SU-DHL-6 (cell line): Measurements from ENCODE around the gene FBXL15.

ENCODE experiments used
- EZH2phosphoT487 ChIP-seq: fragments of 200-600 bp; sonication (generic), shearing (Covaris generic); conservative IDR thresholded peaks from 2 replicates; pipeline ENCODE4 v1.6.1; 2018; ENCODE audit warnings: mild to moderate bottlenecking, antibody characterized with exemption, low read length, moderate library complexity, mixed read lengths
- TF ChIP-seq, protein P1 (sequence below): fragments of 200-600 bp; sonication (generic); IDR thresholded peaks from one replicate; pipeline ENCODE4 v1.5.1; 2017; ENCODE audit warnings: antibody characterized with exemption, mild to moderate bottlenecking, low read length, moderate library complexity; ENCODE audit not compliant: insufficient read depth, poor library complexity, severe bottlenecking

DNA sequence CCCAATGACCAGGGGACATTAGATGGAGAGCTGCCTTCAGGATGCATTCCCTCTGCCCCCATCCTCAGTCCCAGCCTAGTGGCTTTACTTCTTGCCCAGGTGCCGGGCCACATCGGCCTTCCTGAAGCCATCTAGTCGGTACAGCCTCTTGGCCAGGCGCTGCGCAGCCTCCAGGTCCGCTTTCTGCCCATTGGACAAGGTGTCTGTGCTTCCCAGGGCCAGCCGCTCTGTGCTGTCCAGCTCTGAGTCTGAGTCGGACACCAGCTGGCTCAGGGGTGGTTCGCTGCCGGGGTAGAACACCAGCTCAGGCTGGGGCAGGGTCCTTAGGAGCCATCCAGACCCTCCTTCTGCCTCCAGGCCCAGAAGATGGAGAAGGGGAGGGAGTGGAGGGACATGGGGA, 8.3 kb upstream of the FBXL15 start:
- TF ChIP-seq, protein P1, sequence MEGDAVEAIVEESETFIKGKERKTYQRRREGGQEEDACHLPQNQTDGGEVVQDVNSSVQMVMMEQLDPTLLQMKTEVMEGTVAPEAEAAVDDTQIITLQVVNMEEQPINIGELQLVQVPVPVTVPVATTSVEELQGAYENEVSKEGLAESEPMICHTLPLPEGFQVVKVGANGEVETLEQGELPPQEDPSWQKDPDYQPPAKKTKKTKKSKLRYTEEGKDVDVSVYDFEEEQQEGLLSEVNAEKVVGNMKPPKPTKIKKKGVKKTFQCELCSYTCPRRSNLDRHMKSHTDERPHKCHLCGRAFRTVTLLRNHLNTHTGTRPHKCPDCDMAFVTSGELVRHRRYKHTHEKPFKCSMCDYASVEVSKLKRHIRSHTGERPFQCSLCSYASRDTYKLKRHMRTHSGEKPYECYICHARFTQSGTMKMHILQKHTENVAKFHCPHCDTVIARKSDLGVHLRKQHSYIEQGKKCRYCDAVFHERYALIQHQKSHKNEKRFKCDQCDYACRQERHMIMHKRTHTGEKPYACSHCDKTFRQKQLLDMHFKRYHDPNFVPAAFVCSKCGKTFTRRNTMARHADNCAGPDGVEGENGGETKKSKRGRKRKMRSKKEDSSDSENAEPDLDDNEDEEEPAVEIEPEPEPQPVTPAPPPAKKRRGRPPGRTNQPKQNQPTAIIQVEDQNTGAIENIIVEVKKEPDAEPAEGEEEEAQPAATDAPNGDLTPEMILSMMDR: no peak
- no peak for TF ChIP-seq EZH2phosphoT487
